ENCODE results near the gene ABO.

DNA sequence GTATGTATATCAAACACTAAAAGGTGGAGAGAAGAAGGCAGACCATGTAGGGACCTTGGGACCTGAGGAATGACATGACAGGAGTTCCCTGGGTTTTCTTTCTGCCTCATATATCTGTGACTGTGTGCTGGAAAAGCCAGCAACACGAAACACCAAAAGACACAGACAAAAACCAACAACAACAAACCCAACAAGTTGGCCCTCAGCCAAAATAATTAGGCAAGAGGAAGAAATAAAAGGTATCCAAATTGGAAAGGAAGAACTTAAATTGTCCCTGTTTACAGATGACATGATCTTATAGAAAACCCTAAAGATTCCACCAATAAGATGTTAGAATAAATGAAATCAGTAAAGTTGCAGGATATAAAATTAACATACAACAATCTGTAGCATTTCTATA is 21.7 kb downstream of the ABO start:
- no peak for TF ChIP-seq ATF3 (IDR thresholded peaks at IDR 0.05)
- no peak for TF ChIP-seq YY1 (IDR thresholded peaks at IDR 0.05)
- TF ChIP-seq RAD21 (IDR thresholded peaks at IDR 0.05) = no peak
- TF ChIP-seq, protein P1, sequence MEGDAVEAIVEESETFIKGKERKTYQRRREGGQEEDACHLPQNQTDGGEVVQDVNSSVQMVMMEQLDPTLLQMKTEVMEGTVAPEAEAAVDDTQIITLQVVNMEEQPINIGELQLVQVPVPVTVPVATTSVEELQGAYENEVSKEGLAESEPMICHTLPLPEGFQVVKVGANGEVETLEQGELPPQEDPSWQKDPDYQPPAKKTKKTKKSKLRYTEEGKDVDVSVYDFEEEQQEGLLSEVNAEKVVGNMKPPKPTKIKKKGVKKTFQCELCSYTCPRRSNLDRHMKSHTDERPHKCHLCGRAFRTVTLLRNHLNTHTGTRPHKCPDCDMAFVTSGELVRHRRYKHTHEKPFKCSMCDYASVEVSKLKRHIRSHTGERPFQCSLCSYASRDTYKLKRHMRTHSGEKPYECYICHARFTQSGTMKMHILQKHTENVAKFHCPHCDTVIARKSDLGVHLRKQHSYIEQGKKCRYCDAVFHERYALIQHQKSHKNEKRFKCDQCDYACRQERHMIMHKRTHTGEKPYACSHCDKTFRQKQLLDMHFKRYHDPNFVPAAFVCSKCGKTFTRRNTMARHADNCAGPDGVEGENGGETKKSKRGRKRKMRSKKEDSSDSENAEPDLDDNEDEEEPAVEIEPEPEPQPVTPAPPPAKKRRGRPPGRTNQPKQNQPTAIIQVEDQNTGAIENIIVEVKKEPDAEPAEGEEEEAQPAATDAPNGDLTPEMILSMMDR (IDR thresholded peaks at IDR 0.05; ENCODE audit: low read depth, low read length, missing input control) = no peak
- TF ChIP-seq FOXA1 (IDR thresholded peaks at IDR 0.05) = no peak
- no peak for TF ChIP-seq MAX (IDR thresholded peaks at IDR 0.05)
- no peak for TF ChIP-seq JUND (IDR thresholded peaks at IDR 0.05)
- TF ChIP-seq, protein P2, sequence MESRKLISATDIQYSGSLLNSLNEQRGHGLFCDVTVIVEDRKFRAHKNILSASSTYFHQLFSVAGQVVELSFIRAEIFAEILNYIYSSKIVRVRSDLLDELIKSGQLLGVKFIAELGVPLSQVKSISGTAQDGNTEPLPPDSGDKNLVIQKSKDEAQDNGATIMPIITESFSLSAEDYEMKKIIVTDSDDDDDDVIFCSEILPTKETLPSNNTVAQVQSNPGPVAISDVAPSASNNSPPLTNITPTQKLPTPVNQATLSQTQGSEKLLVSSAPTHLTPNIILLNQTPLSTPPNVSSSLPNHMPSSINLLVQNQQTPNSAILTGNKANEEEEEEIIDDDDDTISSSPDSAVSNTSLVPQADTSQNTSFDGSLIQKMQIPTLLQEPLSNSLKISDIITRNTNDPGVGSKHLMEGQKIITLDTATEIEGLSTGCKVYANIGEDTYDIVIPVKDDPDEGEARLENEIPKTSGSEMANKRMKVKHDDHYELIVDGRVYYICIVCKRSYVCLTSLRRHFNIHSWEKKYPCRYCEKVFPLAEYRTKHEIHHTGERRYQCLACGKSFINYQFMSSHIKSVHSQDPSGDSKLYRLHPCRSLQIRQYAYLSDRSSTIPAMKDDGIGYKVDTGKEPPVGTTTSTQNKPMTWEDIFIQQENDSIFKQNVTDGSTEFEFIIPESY (IDR thresholded peaks at IDR 0.05) = no peak
- no peak for TF ChIP-seq FOXA2 (IDR thresholded peaks at IDR 0.05)
- TF ChIP-seq EGR1 (IDR thresholded peaks at IDR 0.05; ENCODE audit: low read depth in 2 of 2) = no peak
